Gastrocnemius medialis (tissue), 4 donors: ENCODE data around the gene EVL. TPM values are rescaled to one million over a fixed set of nuclear protein-coding genes. Genes with fewer than 3 reads are reported as not detected.

Experiments
- ATAC-seq, 2 donors: fragments of 150-250 bp; one replicate each; pipeline ENCODE4 v1.9.1; 2016
- DNase-seq, 2 donors: peaks; one replicate each; pipeline ENCODE4 v3.0.0-alpha.2; 2019
- H3K27ac ChIP-seq, 4 donors: fragments of 200-600 bp; sonication (generic); 1 replicate in 1 of 4; 2 replicates in 3 of 4; pipeline ENCODE4 v1.5.1; 2016 to 2018; ENCODE audit warnings: mild to moderate bottlenecking in 2 of 4, moderate library complexity in 1 of 4
- H3K27me3 ChIP-seq, 3 donors: fragments of 200-600 bp; sonication (generic) in 2 of 3; 1 replicate in 1 of 3; 2 replicates in 2 of 3; pipeline versions ENCODE4 v1.5.1 to v1.6.0; 2016 to 2019; ENCODE audit warnings: mild to moderate bottlenecking in 1 of 3, moderate library complexity in 1 of 3
- H3K36me3 ChIP-seq, 2 donors: fragments of 200-600 bp; sonication (generic) in 1 of 2; one replicate each; pipeline ENCODE4 v1.5.1; 2017 to 2018
- H3K4me1 ChIP-seq, 2 donors: fragments of 200-600 bp; sonication (generic) in 1 of 2; one replicate each; pipeline ENCODE4 v1.5.1; 2016 to 2017; ENCODE audit warnings: mild to moderate bottlenecking in 2 of 2
- H3K4me3 ChIP-seq, 4 donors: fragments of 200-600 bp; sonication (generic) in 3 of 4; 1 replicate in 1 of 4; 2 replicates in 3 of 4; pipeline ENCODE4 v1.5.1; 2016 to 2019; ENCODE audit warnings: mild to moderate bottlenecking in 2 of 4
- H3K9me3 ChIP-seq, 3 donors: fragments of 200-600 bp; sonication (generic) in 2 of 3; 1 replicate in 1 of 3; 2 replicates in 2 of 3; pipeline ENCODE4 v1.5.1; 2016 to 2019
- CTCF ChIP-seq, 5 experiments: fragments of 450-650 bp in 3 of 5; fragments of 200-600 bp in 2 of 5; sonication (generic) in 2 of 5; IDR thresholded peaks in 4 of 5; conservative IDR thresholded peaks in 1 of 5; 1 replicate in 4 of 5; 2 replicates in 1 of 5; pipeline ENCODE4 v1.5.1; 2016 to 2019; ENCODE audit warnings: antibody characterized with exemption in 5 of 5, mild to moderate bottlenecking in 3 of 5, moderate library complexity in 3 of 5
- POLR2A ChIP-seq, 2 donors: fragments of 450-650 bp; IDR thresholded peaks; one replicate each; pipeline ENCODE4 v1.6.1; 2017; ENCODE audit warnings: antibody characterized with exemption in 2 of 2, mild to moderate bottlenecking in 2 of 2, moderate library complexity in 2 of 2
- in situ Hi-C, 4 donors: fragments of 200-750 bp; cut with MboI; loops; one replicate each; pipeline versions ENCODE4 v1.15.0 to v1.8.0; 2017; ENCODE audit warnings: low sequenced_read_pairs in 4 of 4
- intact Hi-C: fragments of 100-400 bp; cut with DNase I; formaldehyde crosslinking; loops from one replicate; pipeline ENCODE4 v1.15.1; 2023; ENCODE audit warnings: low total_unique reads
- total RNA-seq, 4 donors: library from RNA; depleted of rRNA; stranded (reverse); fragments of >200 nt; gene quantifications; one replicate each; pipeline versions ENCODE4 v1.1.0 to v1.2.3, GENCODE V29; 2016

EVL gene
- total RNA-seq, 4 donors from 2014 or later: 5.8 to 14.3 (median 9.5) TPM

GRCh38 chr14:100034961-100035500 is 30.2 kb upstream of the EVL start:
- intact Hi-C loops (no loop called here), in situ Hi-C loops (no loop called here)
- Histone ChIP-seq H3K4me1 (peaks cover 4 to 11% of the 10 kb centered on the region in 2 donors), H3K9me3 (no peaks in the 10 kb centered on the region), H3K36me3 (no peaks in the 10 kb centered on the region), H3K4me3 (no peak overlapping the region), H3K27me3 (no peaks in the 10 kb centered on the region), H3K27ac (no peak overlapping the region)
- ATAC-seq (no peak), DNase-seq (no peak)
- no peak for TF ChIP-seq POLR2A (IDR thresholded peaks at IDR 0.05)
- TF ChIP-seq CTCF (IDR thresholded peaks at IDR 0.05 in 4 of 5, conservative IDR thresholded peaks at IDR 0.05 in 1 of 5): no peak

- TF ChIP-seq POLR2A (IDR thresholded peaks at IDR 0.05) (no peak), CTCF (IDR thresholded peaks at IDR 0.05 in 4 of 5, conservative IDR thresholded peaks at IDR 0.05 in 1 of 5) (no peak)
- no peak for ATAC-seq
- H3K27ac ChIP-seq: no peak overlapping the region
- no peak for DNase-seq
- H3K4me3 ChIP-seq: no peak overlapping the region
- in situ Hi-C loops (no loop called here), intact Hi-C loops (no loop called here)
- H3K27me3 ChIP-seq: no peaks in the 10 kb centered on the region
- H3K36me3 ChIP-seq: no peaks in the 10 kb centered on the region
- peaks cover 0 to 11% of the 10 kb centered on the region in 2 donors for H3K4me1 ChIP-seq
- no peaks in the 10 kb centered on the region for H3K9me3 ChIP-seq
These were observed 29.5 kb upstream of the EVL start for GRCh38 chr14:100035700-100036099.

GRCh38 chr14:100037353-100037752 is 27.9 kb upstream of the EVL start:
- TF ChIP-seq POLR2A (IDR thresholded peaks at IDR 0.05) (no peak), CTCF (IDR thresholded peaks at IDR 0.05 in 4 of 5, conservative IDR thresholded peaks at IDR 0.05 in 1 of 5) (no peak)
- DNase-seq: no peak
- H3K9me3 ChIP-seq: no peaks in the 10 kb centered on the region
- no peak overlapping the region for H3K4me3 ChIP-seq
- H3K4me1 ChIP-seq: no peaks in the 10 kb centered on the region
- ATAC-seq: no peak
- no peaks in the 10 kb centered on the region for H3K36me3 ChIP-seq
- intact Hi-C loops: no loop called here
- in situ Hi-C loops: no loop called here
- no peak overlapping the region for H3K27ac ChIP-seq
- no peaks in the 10 kb centered on the region for H3K27me3 ChIP-seq

GRCh38 chr14:100038065-100038464 is 27.2 kb upstream of the EVL start:
- TF ChIP-seq POLR2A (IDR thresholded peaks at IDR 0.05): no peak
- no peak for TF ChIP-seq CTCF (IDR thresholded peaks at IDR 0.05 in 4 of 5, conservative IDR thresholded peaks at IDR 0.05 in 1 of 5)
- no peak for DNase-seq
- no peak for ATAC-seq
- in situ Hi-C loops: no loop called here
- Histone ChIP-seq H3K9me3 (no peaks in the 10 kb centered on the region), H3K4me1 (no peaks in the 10 kb centered on the region), H3K27ac (no peak overlapping the region), H3K4me3 (no peak overlapping the region), H3K36me3 (no peaks in the 10 kb centered on the region), H3K27me3 (no peaks in the 10 kb centered on the region)
- intact Hi-C loops: no loop called here

GRCh38 chr14:100039903-100040302 is 25.3 kb upstream of the EVL start:
- Histone ChIP-seq H3K27ac (no peak overlapping the region), H3K9me3 (no peaks in the 10 kb centered on the region), H3K36me3 (no peaks in the 10 kb centered on the region), H3K4me3 (no peak overlapping the region), H3K27me3 (no peaks in the 10 kb centered on the region), H3K4me1 (no peaks in the 10 kb centered on the region)
- no peak for TF ChIP-seq POLR2A (IDR thresholded peaks at IDR 0.05)
- intact Hi-C loops (no loop called here), in situ Hi-C loops (no loop called here)
- ATAC-seq (no peak), DNase-seq (no peak)
